IMR-90 (cell line): Measurements from ENCODE around the gene SLC1A7. TPM values are rescaled to one million over a fixed set of nuclear protein-coding genes. Genes with fewer than 3 reads are reported as not detected.

Experiments used
- ATAC-seq: fragments of 200-7000 bp; cut with Tn5 transposase; 2 replicates; pipeline ENCODE4 v1.9.1; 2020; ENCODE audit warnings: low read depth, mild to moderate bottlenecking, moderate library complexity
- BruUV-seq: library from RNA; stranded (reverse); fragments of 400-500 nt; replicated peaks from 2 replicates; lab custom pipeline; 2021; lab: Mats Ljungman, UMichigan
- CTCF ChIA-PET: fragments of 300-600 bp; formaldehyde crosslinking; extraction: SDS; loops from one replicate; lab custom pipeline; 2021; ENCODE audit warnings: antibody characterized with exemption; lab: Yijun Ruan, JAX
- POLR2A ChIA-PET: fragments of 300-600 bp; sonication (Branson Sonifier 250); formaldehyde crosslinking; loops from one replicate; lab custom pipeline; 2022; ENCODE audit warnings: antibody characterized with exemption; ENCODE audit not compliant: unreplicated experiment; lab: Charles Lee
- DNase-seq: peaks from one replicate; pipeline ENCODE4 v3.0.0; 2013
- H2AFZ ChIP-seq: replicated peaks from 2 replicates; pipeline ENCODE3; 2013; ENCODE audit warnings: low read length, mild to moderate bottlenecking; ENCODE audit not compliant: poor library complexity
- H2AK5ac ChIP-seq: 2 replicates; pipeline ENCODE4 v1.6.1; 2013; ENCODE audit warnings: low read depth, low read length, inconsistent platforms
- H2AK9ac ChIP-seq: replicated peaks from 2 replicates; pipeline ENCODE3; 2013; ENCODE audit warnings: mild to moderate bottlenecking, low read depth, low read length, moderate library complexity; ENCODE audit not compliant: poor library complexity
- H2BK120ac ChIP-seq: 2 replicates; pipeline ENCODE4 v1.6.1; 2013; ENCODE audit warnings: low read depth, low read length, inconsistent platforms
- H2BK15ac ChIP-seq: 3 replicates; pipeline ENCODE4 v1.6.1; 2013; ENCODE audit warnings: low read depth, low read length, inconsistent platforms
- H2BK20ac ChIP-seq: 2 replicates; pipeline ENCODE4 v1.6.1; 2013; ENCODE audit warnings: low read depth, mild to moderate bottlenecking, inconsistent platforms, low read length, moderate library complexity
- H2BK5ac ChIP-seq: 2 replicates; pipeline ENCODE4 v1.6.1; 2013; ENCODE audit warnings: mild to moderate bottlenecking, low read depth, low read length, inconsistent platforms; ENCODE audit not compliant: poor library complexity, severe bottlenecking
- H3K14ac ChIP-seq: replicated peaks from 2 replicates; pipeline ENCODE4 v1.6.1; 2013; ENCODE audit warnings: low read depth, low read length, inconsistent platforms
- H3K18ac ChIP-seq: 2 replicates; pipeline ENCODE4 v1.6.1; 2013; ENCODE audit warnings: low read depth, low read length, control low read depth
- H3K23ac ChIP-seq: 2 replicates; pipeline ENCODE4 v1.6.1; 2013; ENCODE audit warnings: low read depth, low read length, inconsistent platforms
- H3K27ac ChIP-seq: 2 replicates; pipeline ENCODE4 v1.5.1; 2013; ENCODE audit warnings: mild to moderate bottlenecking, control low read depth, low read length; ENCODE audit not compliant: insufficient read depth
- H3K27me3 ChIP-seq: 2 replicates; pipeline ENCODE4 v1.6.1; 2013; ENCODE audit warnings: low read length; ENCODE audit not compliant: control insufficient read depth, insufficient read depth
- H3K36me3 ChIP-seq: 2 replicates; pipeline ENCODE4 v1.6.1; 2013; ENCODE audit warnings: low read length, mixed read lengths; ENCODE audit not compliant: control insufficient read depth, insufficient read depth
- H3K4ac ChIP-seq: 2 replicates; pipeline ENCODE4 v1.6.1; 2013; ENCODE audit warnings: low read depth, low read length, inconsistent platforms
- H3K4me1 ChIP-seq: 2 replicates; pipeline ENCODE4 v1.6.1; 2013; ENCODE audit warnings: low read length, mixed read lengths; ENCODE audit not compliant: control insufficient read depth, insufficient read depth
- H3K4me2 ChIP-seq: 2 replicates; pipeline ENCODE4 v1.6.1; 2013; ENCODE audit warnings: low read depth, mild to moderate bottlenecking, control low read depth, low read length, moderate library complexity
- H3K4me3 ChIP-seq: 2 replicates; pipeline ENCODE4 v1.5.1; 2013; ENCODE audit warnings: low read depth, mild to moderate bottlenecking, control low read depth, low read length, moderate library complexity; ENCODE audit not compliant: insufficient read depth
- H3K56ac ChIP-seq: 2 replicates; pipeline ENCODE4 v1.6.1; 2013; ENCODE audit warnings: low read length, inconsistent platforms; ENCODE audit not compliant: insufficient read depth; ENCODE audit errors: extremely low read depth
- H3K79me1 ChIP-seq, 2 experiments: 2 replicates each; pipeline ENCODE4 v1.6.1; 2013; ENCODE audit warnings: low read length in 2 of 2, inconsistent platforms in 1 of 2, low read depth in 1 of 2
- H3K9ac ChIP-seq: 2 replicates; pipeline ENCODE4 v1.6.1; 2013; ENCODE audit warnings: low read depth, low read length, control low read depth
- H3K9me1 ChIP-seq: 2 replicates; pipeline ENCODE4 v1.6.1; 2013; ENCODE audit warnings: low read length, inconsistent platforms; ENCODE audit not compliant: insufficient read depth
- H3K9me3 ChIP-seq: 2 replicates; pipeline ENCODE4 v1.6.1; 2013; ENCODE audit warnings: low read length; ENCODE audit not compliant: control insufficient read depth, insufficient read depth
- H4K20me1 ChIP-seq: 2 replicates; pipeline ENCODE4 v1.6.1; 2013; ENCODE audit warnings: low read length, inconsistent platforms; ENCODE audit not compliant: insufficient read depth
- H4K5ac ChIP-seq: 2 replicates; pipeline ENCODE4 v1.6.1; 2013; ENCODE audit warnings: mild to moderate bottlenecking, low read depth, low read length, control low read depth
- H4K8ac ChIP-seq, 2 experiments: 2 replicates each; pipeline ENCODE4 v1.6.1; 2013; ENCODE audit warnings: low read depth in 2 of 2, low read length in 2 of 2, control low read depth in 1 of 2, inconsistent platforms in 1 of 2
- H4K91ac ChIP-seq: 2 replicates; pipeline ENCODE4 v1.6.1; 2013; ENCODE audit warnings: low read depth, low read length, inconsistent platforms; ENCODE audit not compliant: insufficient read depth
- BHLHE40 ChIP-seq: fragments of 150-350 bp; IDR thresholded peaks from 2 replicates; pipeline ENCODE4 v1.6.1; 2016; ENCODE audit warnings: mild to moderate bottlenecking, low read depth, low read length
- MAZ ChIP-seq: IDR thresholded peaks from 2 replicates; pipeline ENCODE4 v1.6.1; 2012; ENCODE audit warnings: low read depth, mild to moderate bottlenecking, low read length, improper control_type of control experiment, moderate library complexity, borderline replicate concordance
- MXI1 ChIP-seq: IDR thresholded peaks from 2 replicates; pipeline ENCODE4 v1.6.1; 2012; ENCODE audit warnings: low read depth, mild to moderate bottlenecking, low read length, moderate library complexity, borderline replicate concordance
- RAD21 ChIP-seq: IDR thresholded peaks from 2 replicates; pipeline ENCODE4 v1.6.1; 2012; ENCODE audit warnings: low read length, improper control_type of control experiment
- RCOR1 ChIP-seq: IDR thresholded peaks from 2 replicates; pipeline ENCODE4 v1.6.1; 2012; ENCODE audit warnings: mild to moderate bottlenecking, low read length, improper control_type of control experiment; ENCODE audit not compliant: insufficient replicate concordance
- WGBS, 2 experiments: methylation state at CpG; one replicate each; pipeline versions ENCODE4 v1.1.5 to v1.1.7; 2013; ENCODE audit warnings: missing lambda C conversion rate in 2 of 2; ENCODE audit not compliant: insufficient read length in 1 of 2; ENCODE audit errors: extremely low coverage in 2 of 2; 5-methylcytosine and 5-hydroxymethylcytosine counted together
- dilution Hi-C: fragments of 300-500 bp; cut with HindIII; formaldehyde crosslinking; loops from one replicate; pipeline ENCODE4 v1.14.3; 2018; ENCODE audit warnings: low sequenced_read_pairs; ENCODE audit not compliant: unreplicated experiment
- in situ Hi-C: fragments of 300-500 bp; cut with MboI; formaldehyde crosslinking; loops from 3 replicates; pipeline ENCODE4 v1.14.3; 2019; ENCODE audit warnings: low sequenced_read_pairs, inconsistent platforms, mixed read lengths
- intact Hi-C: fragments of 100-400 bp; cut with micrococcal nuclease; formaldehyde crosslinking; loops from 2 replicates; pipeline ENCODE4 v1.10.0; 2022
- polyA plus RNA-seq, 3 experiments: library from polyadenylated mRNA; depleted of rRNA; stranded (reverse); fragments of >200 nt; gene quantifications; 2 replicates each; pipeline ENCODE4 v1.2.3, GENCODE V29; 2012; ENCODE audit warnings: low replicate concordance in 1 of 3
- total RNA-seq: library from RNA; depleted of rRNA; stranded (reverse); fragments of >200 nt; gene quantifications from 2 replicates; pipeline ENCODE4 v1.2.3, GENCODE V29; 2012
- TF ChIP-seq, protein P1 (sequence below): fragments of 150-350 bp; IDR thresholded peaks from 2 replicates; pipeline ENCODE4 v1.6.1; 2017; ENCODE audit warnings: mild to moderate bottlenecking, antibody characterized with exemption, low read length, low read depth

The SLC1A7 gene
- total and polyA plus RNA-seq, 2 of the 4 experiments (the other 2 are of a cell fraction): 0.05 TPM; not detected in 1

DNA sequence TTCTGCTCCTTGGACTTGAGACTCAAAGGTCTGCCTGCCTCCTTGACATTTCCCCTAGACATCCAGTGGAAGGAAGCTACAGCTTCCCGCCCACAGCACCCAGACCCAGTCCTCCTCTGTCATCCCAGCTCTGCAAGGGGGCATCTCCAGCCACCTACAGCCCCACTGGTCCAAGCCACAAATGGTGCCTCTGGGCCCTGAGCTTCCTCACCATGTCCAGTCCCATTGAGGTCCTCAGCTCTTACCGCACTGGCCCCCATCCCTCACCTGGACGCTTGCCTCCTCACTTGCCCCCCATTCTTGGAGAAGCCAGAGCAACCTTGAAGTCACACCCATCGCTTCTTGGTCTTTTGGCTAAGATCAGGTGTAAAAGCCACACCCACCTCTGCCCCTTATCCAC lies 67.2 kb downstream of the SLC1A7 start:
- H3K79me1 ChIP-seq: no peaks in the 10 kb centered on the region
- no peak overlapping the region for H3K18ac ChIP-seq
- no peak overlapping the region for H2BK120ac ChIP-seq
- ATAC-seq (no peak), DNase-seq (no peak)
- H3K27me3 ChIP-seq: no peaks in the 10 kb centered on the region
- H4K5ac ChIP-seq: no peak overlapping the region
- no peak overlapping the region for H3K9ac ChIP-seq
- no peak overlapping the region for H4K8ac ChIP-seq
- no peak overlapping the region for H3K4me2 ChIP-seq
- no peak overlapping the region for H2BK15ac ChIP-seq
- intact Hi-C loops (no loop called here), dilution Hi-C loops (no loop called here), in situ Hi-C loops (no loop called here)
- H3K9me1 ChIP-seq: no peaks in the 10 kb centered on the region
- H3K27ac ChIP-seq: no peak overlapping the region
- peaks cover 25% of the 10 kb centered on the region; the same call in 1 of the 2 replicates for H3K36me3 ChIP-seq
- no peaks in the 10 kb centered on the region for H4K20me1 ChIP-seq
- WGBS, 2 experiments: 96% methylated on average over 2 of the region's 4 CpGs; no CpG with 5 or more reads in 1 of the 2 experiments
- no TSS peak for BruUV-seq
- no peak overlapping the region for H3K56ac ChIP-seq
- H2BK20ac ChIP-seq: no peak overlapping the region
- no peaks in the 10 kb centered on the region for H3K9me3 ChIP-seq
- H3K23ac ChIP-seq: no peak overlapping the region
- no peak overlapping the region for H2AFZ ChIP-seq
- no peak overlapping the region; the same call in 1 of the 2 replicates for H2AK5ac ChIP-seq
- POLR2A ChIA-PET: no interaction called here
- no peak overlapping the region for H2AK9ac ChIP-seq
- no peak overlapping the region for H3K14ac ChIP-seq
- peaks cover 2% of the 10 kb centered on the region; the same call in 1 of the 2 replicates for H3K4me1 ChIP-seq
- no peak overlapping the region for H2BK5ac ChIP-seq
- TF ChIP-seq RCOR1 (no peak), MAZ (no peak), RAD21 (no peak), MXI1 (no peak), BHLHE40 (no peak)
- TF ChIP-seq, protein P1, sequence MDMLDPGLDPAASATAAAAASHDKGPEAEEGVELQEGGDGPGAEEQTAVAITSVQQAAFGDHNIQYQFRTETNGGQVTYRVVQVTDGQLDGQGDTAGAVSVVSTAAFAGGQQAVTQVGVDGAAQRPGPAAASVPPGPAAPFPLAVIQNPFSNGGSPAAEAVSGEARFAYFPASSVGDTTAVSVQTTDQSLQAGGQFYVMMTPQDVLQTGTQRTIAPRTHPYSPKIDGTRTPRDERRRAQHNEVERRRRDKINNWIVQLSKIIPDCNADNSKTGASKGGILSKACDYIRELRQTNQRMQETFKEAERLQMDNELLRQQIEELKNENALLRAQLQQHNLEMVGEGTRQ: no peak
- no peak overlapping the region for H3K4ac ChIP-seq
- H3K4me3 ChIP-seq: no peak overlapping the region
- no peak overlapping the region for H4K91ac ChIP-seq
- CTCF ChIA-PET: no interaction called here
